ENCODE measurements around the gene DMD. TPM values are rescaled to one million over a fixed set of nuclear protein-coding genes. Genes with fewer than 3 reads are reported as not detected.

Gene DMD
- total and polyA plus RNA-seq, 2 donors, result 48.8 to 257 TPM

- H3K4me1 ChIP-seq (ENCODE audit: insufficient read depth), result no peaks in the 10 kb centered on the region
- no peak overlapping the region for H3K4me3 ChIP-seq (ENCODE audit: low read depth, low read length)
- H3K27ac ChIP-seq (ENCODE audit: low read depth), result no peak overlapping the region
- WGBS, result 80% methylated on average over 5 of the region's 5 CpGs
- no peaks in the 10 kb centered on the region for H3K36me3 ChIP-seq (ENCODE audit: insufficient read depth)
- no peak for DNase-seq (ENCODE audit: extremely low spot score)
Measured at GRCh38 chrX:31459361-31459760, 1752.0 kb downstream of the DMD start.

- 54% methylated on average over 4 of the region's 4 CpGs for WGBS
- H3K27ac ChIP-seq (ENCODE audit: low read depth), result no peak overlapping the region
- no peaks in the 10 kb centered on the region for H3K36me3 ChIP-seq (ENCODE audit: insufficient read depth)
- no peak overlapping the region for H3K4me3 ChIP-seq (ENCODE audit: low read depth, low read length)
- DNase-seq (ENCODE audit: extremely low spot score), result no peak
- no peaks in the 10 kb centered on the region for H3K4me1 ChIP-seq (ENCODE audit: insufficient read depth)
Measured at GRCh38 chrX:31449965-31450364, 1761.4 kb downstream of the DMD start.

- WGBS, result 91% methylated on average over 3 of the region's 3 CpGs
- no peak for DNase-seq (ENCODE audit: extremely low spot score)
- H3K27ac ChIP-seq (ENCODE audit: low read depth), result no peak overlapping the region
Measured at GRCh38 chrX:31449081-31449480, 1762.3 kb downstream of the DMD start.

DNA sequence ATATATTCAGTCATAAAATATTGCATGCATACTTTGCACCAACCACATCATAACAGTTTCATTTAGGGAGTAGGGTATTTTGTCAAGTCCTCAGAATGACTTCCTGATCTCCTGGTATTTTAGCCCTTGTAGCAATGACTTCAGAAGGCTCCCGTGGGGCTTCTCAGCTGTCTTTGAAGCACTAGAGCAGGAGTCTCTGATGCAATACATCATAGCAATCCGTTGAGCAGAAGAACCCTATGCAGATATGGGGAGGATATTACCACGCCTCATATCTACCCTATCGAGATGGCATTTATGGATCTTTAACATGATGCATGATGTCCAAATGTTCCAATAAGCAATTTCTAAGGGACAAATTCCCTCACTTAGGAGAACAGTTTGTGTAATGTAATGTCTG lies 1765.8 kb downstream of the DMD start:
- 56% methylated on average over 4 of the region's 4 CpGs for WGBS
- no peak for DNase-seq (ENCODE audit: extremely low spot score)
- Histone ChIP-seq H3K4me3 (ENCODE audit: low read depth, low read length) (no peak overlapping the region), H3K4me1 (ENCODE audit: insufficient read depth) (no peaks in the 10 kb centered on the region), H3K36me3 (ENCODE audit: insufficient read depth) (no peaks in the 10 kb centered on the region), H3K27ac (ENCODE audit: low read depth) (no peak overlapping the region)

More at GRCh38 chrX:31449081-31449480, 1762.3 kb downstream of the DMD start:
- Histone ChIP-seq H3K4me3 (ENCODE audit: low read depth, low read length) (no peak overlapping the region), H3K4me1 (ENCODE audit: insufficient read depth) (no peaks in the 10 kb centered on the region), H3K36me3 (ENCODE audit: insufficient read depth) (no peaks in the 10 kb centered on the region)

GRCh38 chrX:31443654-31444053 lies 1767.7 kb downstream of the DMD start:
- no peak overlapping the region for H3K4me3 ChIP-seq (ENCODE audit: low read depth, low read length)
- H3K27ac ChIP-seq (ENCODE audit: low read depth), result no peak overlapping the region
- no peaks in the 10 kb centered on the region for H3K4me1 ChIP-seq (ENCODE audit: insufficient read depth)
- H3K36me3 ChIP-seq (ENCODE audit: insufficient read depth), result no peaks in the 10 kb centered on the region
- no peak for DNase-seq (ENCODE audit: extremely low spot score)
- WGBS, result 91% methylated on average over 8 of the region's 8 CpGs

- no peaks in the 10 kb centered on the region for H3K4me1 ChIP-seq (ENCODE audit: insufficient read depth)
Measured at GRCh38 chrX:31440546-31440945, 1770.8 kb downstream of the DMD start.

GRCh38 chrX:31436424-31436823 lies 1774.9 kb downstream of the DMD start:
- WGBS, result 79% methylated on average over 3 of the region's 3 CpGs
- no peak for DNase-seq (ENCODE audit: extremely low spot score)
- H3K27ac ChIP-seq (ENCODE audit: low read depth), result no peak overlapping the region
- H3K4me3 ChIP-seq (ENCODE audit: low read depth, low read length), result no peak overlapping the region
- no peaks in the 10 kb centered on the region for H3K36me3 ChIP-seq (ENCODE audit: insufficient read depth)
- H3K4me1 ChIP-seq (ENCODE audit: insufficient read depth), result no peaks in the 10 kb centered on the region

More at GRCh38 chrX:31440546-31440945, 1770.8 kb downstream of the DMD start:
- Histone ChIP-seq H3K4me3 (ENCODE audit: low read depth, low read length) (no peak overlapping the region), H3K27ac (ENCODE audit: low read depth) (no peak overlapping the region), H3K36me3 (ENCODE audit: insufficient read depth) (no peaks in the 10 kb centered on the region)
- no peak for DNase-seq (ENCODE audit: extremely low spot score)
- WGBS, result 98% methylated on average over 2 of the region's 2 CpGs

- DNase-seq (ENCODE audit: extremely low spot score), result no peak
- H3K36me3 ChIP-seq (ENCODE audit: insufficient read depth), result no peaks in the 10 kb centered on the region
- H3K4me1 ChIP-seq (ENCODE audit: insufficient read depth), result no peaks in the 10 kb centered on the region
- no peak overlapping the region for H3K27ac ChIP-seq (ENCODE audit: low read depth)
- no peak overlapping the region for H3K4me3 ChIP-seq (ENCODE audit: low read depth, low read length)
- WGBS, result 63% methylated on average over 7 of the region's 7 CpGs
Measured at GRCh38 chrX:31435592-31435991, 1775.8 kb downstream of the DMD start.

DNA sequence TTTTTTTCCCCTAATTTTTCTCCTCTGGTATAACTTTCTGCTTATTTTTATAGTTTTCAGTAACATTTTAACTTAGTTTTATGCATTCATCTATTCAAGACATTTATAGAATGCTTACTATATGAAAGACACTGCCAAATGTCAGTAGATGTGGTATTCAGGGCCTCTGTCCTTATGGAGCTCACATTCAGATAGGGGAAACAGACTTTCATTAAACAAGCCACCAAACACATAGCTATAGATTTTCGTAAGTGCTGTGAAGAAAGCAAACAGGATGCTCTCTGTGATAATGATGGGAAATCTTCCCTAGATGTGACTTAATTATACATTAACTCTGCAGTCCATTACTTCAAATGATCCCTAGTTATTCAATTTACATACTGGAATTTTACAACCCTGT lies 1777.5 kb downstream of the DMD start:
- Histone ChIP-seq H3K4me1 (ENCODE audit: insufficient read depth) (no peaks in the 10 kb centered on the region), H3K27ac (ENCODE audit: low read depth) (no peak overlapping the region), H3K4me3 (ENCODE audit: low read depth, low read length) (no peak overlapping the region), H3K36me3 (ENCODE audit: insufficient read depth) (no peaks in the 10 kb centered on the region)
- 93% methylated on average over 1 of the region's 1 CpG for WGBS
- no peak for DNase-seq (ENCODE audit: extremely low spot score)

GRCh38 chrX:31429915-31430314 lies 1781.4 kb downstream of the DMD start:
- Histone ChIP-seq H3K36me3 (ENCODE audit: insufficient read depth) (no peaks in the 10 kb centered on the region), H3K4me1 (ENCODE audit: insufficient read depth) (no peaks in the 10 kb centered on the region), H3K4me3 (ENCODE audit: low read depth, low read length) (no peak overlapping the region), H3K27ac (ENCODE audit: low read depth) (no peak overlapping the region)
- no peak for DNase-seq (ENCODE audit: extremely low spot score)
- WGBS, result 97% methylated on average over 6 of the region's 6 CpGs

DNA sequence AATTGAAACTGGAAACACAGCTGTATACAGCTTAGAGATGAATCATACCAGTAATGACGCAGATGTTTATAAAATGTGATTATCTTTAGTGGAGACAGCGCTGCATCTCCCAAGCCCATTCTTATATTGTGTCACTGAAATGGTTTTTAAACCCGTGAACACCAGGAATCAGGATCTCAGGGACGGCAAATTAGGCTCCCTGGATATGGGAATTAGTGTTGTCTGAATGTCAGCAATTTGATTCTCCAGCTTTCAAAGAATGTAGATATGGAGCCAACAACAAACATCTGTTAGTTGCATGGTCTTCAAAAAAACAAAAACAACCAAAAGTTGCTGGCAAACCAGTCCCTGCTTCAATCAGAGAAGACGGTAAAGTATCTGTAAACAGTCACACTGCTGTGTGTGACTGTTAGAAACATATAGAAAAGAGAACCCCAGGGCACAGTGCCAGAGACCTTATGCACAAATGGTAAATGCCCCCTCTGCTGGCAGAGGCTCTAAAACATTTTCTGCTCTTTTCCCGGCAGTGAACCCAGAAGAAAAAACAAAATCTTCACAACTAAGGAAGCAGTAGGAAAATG lies 1787.7 kb downstream of the DMD start:
- H3K4me1 ChIP-seq (ENCODE audit: insufficient read depth), result no peaks in the 10 kb centered on the region
- no peaks in the 10 kb centered on the region for H3K36me3 ChIP-seq (ENCODE audit: insufficient read depth)
- H3K27ac ChIP-seq (ENCODE audit: low read depth), result no peak overlapping the region
- DNase-seq (ENCODE audit: extremely low spot score), result peak; percentile 17
- H3K4me3 ChIP-seq (ENCODE audit: low read depth, low read length), result no peak overlapping the region
- 15% methylated on average over 6 of the region's 6 CpGs for WGBS

DNA sequence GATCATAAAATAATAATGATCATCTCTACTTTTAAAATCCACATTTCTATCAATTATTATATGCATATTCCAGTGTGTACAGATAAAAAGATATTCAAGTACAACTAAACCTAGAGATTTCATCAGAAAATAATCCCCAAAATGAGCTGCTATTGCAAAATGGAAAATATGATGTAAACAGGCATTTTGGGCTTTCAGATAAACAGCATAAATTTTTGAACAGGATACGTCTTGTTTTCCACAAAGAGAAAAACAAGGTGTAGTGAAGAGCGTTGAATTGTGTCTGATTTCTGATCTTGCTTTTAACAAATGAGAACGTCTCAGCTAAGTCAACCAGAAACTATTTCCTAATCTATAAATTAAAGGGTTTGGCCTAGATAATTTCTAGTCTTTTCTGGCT lies 1789.9 kb downstream of the DMD start:
- 80% methylated on average over 3 of the region's 3 CpGs for WGBS
- no peaks in the 10 kb centered on the region for H3K4me1 ChIP-seq (ENCODE audit: insufficient read depth)
- H3K27ac ChIP-seq (ENCODE audit: low read depth), result no peak overlapping the region
- no peaks in the 10 kb centered on the region for H3K36me3 ChIP-seq (ENCODE audit: insufficient read depth)
- H3K4me3 ChIP-seq (ENCODE audit: low read depth, low read length), result no peak overlapping the region
- DNase-seq (ENCODE audit: extremely low spot score), result no peak

GRCh38 chrX:31420711-31421151 lies 1790.6 kb downstream of the DMD start:
- Histone ChIP-seq H3K4me1 (ENCODE audit: insufficient read depth) (no peaks in the 10 kb centered on the region), H3K27ac (ENCODE audit: low read depth) (no peak overlapping the region), H3K36me3 (ENCODE audit: insufficient read depth) (no peaks in the 10 kb centered on the region), H3K4me3 (ENCODE audit: low read depth, low read length) (no peak overlapping the region)
- no peak for DNase-seq (ENCODE audit: extremely low spot score)
- WGBS, result 96% methylated on average over 3 of the region's 3 CpGs

GRCh38 chrX:31420302-31420701 lies 1791.0 kb downstream of the DMD start:
- Histone ChIP-seq H3K4me1 (ENCODE audit: insufficient read depth) (no peaks in the 10 kb centered on the region), H3K36me3 (ENCODE audit: insufficient read depth) (no peaks in the 10 kb centered on the region), H3K4me3 (ENCODE audit: low read depth, low read length) (no peak overlapping the region), H3K27ac (ENCODE audit: low read depth) (no peak overlapping the region)
- no peak for DNase-seq (ENCODE audit: extremely low spot score)
- WGBS, result 98% methylated on average over 2 of the region's 2 CpGs

GRCh38 chrX:31397119-31397518 lies 1814.2 kb downstream of the DMD start:
- WGBS, result 85% methylated on average over 3 of the region's 3 CpGs
- no peaks in the 10 kb centered on the region for H3K36me3 ChIP-seq (ENCODE audit: insufficient read depth)
- no peak for DNase-seq (ENCODE audit: extremely low spot score)
- no peaks in the 10 kb centered on the region for H3K4me1 ChIP-seq (ENCODE audit: insufficient read depth)
- no peak overlapping the region for H3K27ac ChIP-seq (ENCODE audit: low read depth)
- no peak overlapping the region for H3K4me3 ChIP-seq (ENCODE audit: low read depth, low read length)

Data from urinary bladder (tissue), 4 donors.